ENCODE measurements around the gene FTO.

The FTO gene

GRCh38 chr16:53848950-53849349 is 145.0 kb downstream of the FTO start:
- Histone ChIP-seq H3K9me3 (ENCODE audit: low read length) (no peaks in the 10 kb centered on the region), H3K4me3 (ENCODE audit: low read depth in 1 of 2, low read length in 2 of 2) (no peak overlapping the region), H3K36me3 (ENCODE audit: insufficient read depth, low read length) (peaks cover 4% of the 10 kb centered on the region), H3K27ac (ENCODE audit: low read depth, low read length) (no peak overlapping the region), H3K9ac (ENCODE audit: low read length) (no peak overlapping the region), H3K27me3 (ENCODE audit: control insufficient read depth in 1 of 2, insufficient read depth in 2 of 2, low read length in 2 of 2) (no peaks in the 10 kb centered on the region), H3K4me1 (ENCODE audit: insufficient read depth, low read length) (peaks cover 6% of the 10 kb centered on the region)

DNA sequence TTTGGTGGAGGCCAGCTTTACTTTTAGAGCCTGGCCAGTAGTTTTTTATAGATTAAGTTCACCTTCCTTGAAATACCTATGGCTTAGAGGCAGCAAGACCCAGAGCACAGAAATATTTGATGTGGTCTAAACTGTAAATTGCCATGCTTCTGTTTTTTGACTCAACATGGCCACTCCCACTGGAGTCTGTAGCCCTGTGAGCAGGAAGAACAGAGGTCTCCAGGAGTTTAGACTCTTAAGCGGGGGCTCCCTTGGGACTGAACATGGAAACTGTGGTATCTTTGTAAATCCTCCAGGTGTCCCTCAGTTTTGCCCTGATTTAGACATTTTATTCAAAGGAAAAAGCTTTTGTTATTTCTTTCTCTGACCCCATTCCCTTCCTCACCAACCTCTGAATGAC is 145.6 kb downstream of the FTO start:
- Histone ChIP-seq H3K27me3 (ENCODE audit: control insufficient read depth in 1 of 2, insufficient read depth in 2 of 2, low read length in 2 of 2) (no peaks in the 10 kb centered on the region), H3K36me3 (ENCODE audit: insufficient read depth, low read length) (peaks cover 4% of the 10 kb centered on the region), H3K9ac (ENCODE audit: low read length) (no peak overlapping the region), H3K9me3 (ENCODE audit: low read length) (no peaks in the 10 kb centered on the region), H3K27ac (ENCODE audit: low read depth, low read length) (no peak overlapping the region), H3K4me3 (ENCODE audit: low read depth in 1 of 2, low read length in 2 of 2) (no peak overlapping the region), H3K4me1 (ENCODE audit: insufficient read depth, low read length) (peaks cover 6% of the 10 kb centered on the region)

- no peak overlapping the region for H3K27ac ChIP-seq (ENCODE audit: low read depth, low read length)
- no peak overlapping the region for H3K9ac ChIP-seq (ENCODE audit: low read length)
- no peaks in the 10 kb centered on the region for H3K9me3 ChIP-seq (ENCODE audit: low read length)
- H3K4me3 ChIP-seq (ENCODE audit: low read depth in 1 of 2, low read length in 2 of 2), result no peak overlapping the region
- peaks cover 6% of the 10 kb centered on the region for H3K4me1 ChIP-seq (ENCODE audit: insufficient read depth, low read length)
- H3K27me3 ChIP-seq (ENCODE audit: control insufficient read depth in 1 of 2, insufficient read depth in 2 of 2, low read length in 2 of 2), result no peaks in the 10 kb centered on the region
- peaks cover 4% of the 10 kb centered on the region for H3K36me3 ChIP-seq (ENCODE audit: insufficient read depth, low read length)
Observed at GRCh38 chr16:53849994-53850393, 146.0 kb downstream of the FTO start.

DNA sequence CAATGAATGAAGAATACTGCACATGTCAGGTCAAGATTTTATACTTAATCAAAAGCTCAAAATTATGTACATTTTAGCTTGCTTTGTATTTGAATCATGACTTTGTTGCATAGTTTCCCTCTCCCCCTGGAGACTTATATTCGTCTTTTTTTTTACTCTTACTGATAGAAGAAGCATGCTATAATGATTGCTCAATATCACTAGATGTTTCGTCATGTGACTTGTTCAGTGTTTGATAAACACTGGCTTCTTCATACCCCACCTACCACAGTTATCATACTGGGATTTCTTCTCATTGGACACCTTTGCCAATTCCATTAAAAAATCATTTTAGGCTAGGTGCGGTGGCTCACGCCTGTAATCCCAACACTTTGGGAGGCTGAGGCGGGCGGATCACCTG is 148.7 kb downstream of the FTO start:
- Histone ChIP-seq H3K36me3 (ENCODE audit: insufficient read depth, low read length) (no peaks in the 10 kb centered on the region), H3K9me3 (ENCODE audit: low read length) (no peaks in the 10 kb centered on the region), H3K27me3 (ENCODE audit: control insufficient read depth in 1 of 2, insufficient read depth in 2 of 2, low read length in 2 of 2) (no peaks in the 10 kb centered on the region), H3K4me3 (ENCODE audit: low read depth in 1 of 2, low read length in 2 of 2) (no peak overlapping the region), H3K9ac (ENCODE audit: low read length) (no peak overlapping the region), H3K4me1 (ENCODE audit: insufficient read depth, low read length) (peaks cover 6% of the 10 kb centered on the region), H3K27ac (ENCODE audit: low read depth, low read length) (no peak overlapping the region)

DNA sequence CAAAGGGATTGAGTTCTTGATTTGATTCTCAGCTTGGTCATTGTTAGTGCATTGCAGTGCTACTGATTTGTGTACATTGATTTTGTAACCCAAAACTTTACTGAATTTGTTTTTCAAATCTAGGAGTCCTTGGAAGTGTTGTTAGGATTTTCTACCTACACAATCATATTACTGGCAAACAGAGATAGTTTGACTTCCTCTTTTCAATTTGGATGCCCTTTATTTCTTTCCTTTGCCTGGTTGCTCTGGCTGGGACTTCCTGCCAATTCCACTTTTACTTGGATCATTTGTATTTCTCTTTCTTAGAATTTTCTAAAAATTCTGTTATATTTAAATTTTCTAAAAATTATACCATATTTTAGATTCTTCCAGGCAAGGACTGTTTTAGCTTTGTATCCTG is 151.1 kb downstream of the FTO start:
- Histone ChIP-seq H3K36me3 (ENCODE audit: insufficient read depth, low read length) (no peaks in the 10 kb centered on the region), H3K9me3 (ENCODE audit: low read length) (no peaks in the 10 kb centered on the region), H3K4me1 (ENCODE audit: insufficient read depth, low read length) (no peaks in the 10 kb centered on the region), H3K9ac (ENCODE audit: low read length) (no peak overlapping the region), H3K27ac (ENCODE audit: low read depth, low read length) (no peak overlapping the region), H3K4me3 (ENCODE audit: low read depth in 1 of 2, low read length in 2 of 2) (no peak overlapping the region), H3K27me3 (ENCODE audit: control insufficient read depth in 1 of 2, insufficient read depth in 2 of 2, low read length in 2 of 2) (no peaks in the 10 kb centered on the region)

DNA sequence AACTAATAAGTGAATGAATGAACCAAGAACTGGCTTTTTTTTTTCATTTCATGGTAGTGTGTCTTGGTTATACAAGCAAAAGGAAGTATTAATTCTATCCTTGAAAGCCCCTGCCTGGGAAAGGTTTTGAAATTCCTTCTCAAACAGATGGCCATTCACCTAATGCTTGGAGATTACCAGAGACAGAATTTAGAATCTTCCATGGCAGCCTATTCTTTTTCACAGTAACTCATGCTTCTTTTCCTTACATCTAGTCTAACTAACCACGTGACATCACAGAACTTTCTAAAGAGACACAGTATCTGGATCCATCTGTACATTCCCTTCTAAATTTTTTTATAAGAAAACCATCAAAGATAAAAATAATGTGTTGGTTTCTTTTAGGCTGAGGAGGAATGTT is 151.6 kb downstream of the FTO start:
- no peak overlapping the region for H3K27ac ChIP-seq (ENCODE audit: low read depth, low read length)
- no peaks in the 10 kb centered on the region for H3K9me3 ChIP-seq (ENCODE audit: low read length)
- no peaks in the 10 kb centered on the region for H3K27me3 ChIP-seq (ENCODE audit: control insufficient read depth in 1 of 2, insufficient read depth in 2 of 2, low read length in 2 of 2)
- H3K4me1 ChIP-seq (ENCODE audit: insufficient read depth, low read length), result no peaks in the 10 kb centered on the region
- no peak overlapping the region for H3K9ac ChIP-seq (ENCODE audit: low read length)
- H3K36me3 ChIP-seq (ENCODE audit: insufficient read depth, low read length), result no peaks in the 10 kb centered on the region
- H3K4me3 ChIP-seq (ENCODE audit: low read depth in 1 of 2, low read length in 2 of 2), result no peak overlapping the region

- H3K36me3 ChIP-seq (ENCODE audit: insufficient read depth, low read length), result no peaks in the 10 kb centered on the region
- no peaks in the 10 kb centered on the region for H3K27me3 ChIP-seq (ENCODE audit: control insufficient read depth in 1 of 2, insufficient read depth in 2 of 2, low read length in 2 of 2)
- no peak overlapping the region for H3K4me3 ChIP-seq (ENCODE audit: low read depth in 1 of 2, low read length in 2 of 2)
- H3K9ac ChIP-seq (ENCODE audit: low read length), result no peak overlapping the region
- H3K9me3 ChIP-seq (ENCODE audit: low read length), result no peaks in the 10 kb centered on the region
- no peak overlapping the region for H3K27ac ChIP-seq (ENCODE audit: low read depth, low read length)
- H3K4me1 ChIP-seq (ENCODE audit: insufficient read depth, low read length), result no peaks in the 10 kb centered on the region
Observed at GRCh38 chr16:53859995-53860540, 156.1 kb downstream of the FTO start.

- Histone ChIP-seq H3K9ac (ENCODE audit: low read length) (no peak overlapping the region), H3K9me3 (ENCODE audit: low read length) (no peaks in the 10 kb centered on the region), H3K27me3 (ENCODE audit: control insufficient read depth in 1 of 2, insufficient read depth in 2 of 2, low read length in 2 of 2) (no peaks in the 10 kb centered on the region), H3K36me3 (ENCODE audit: insufficient read depth, low read length) (no peaks in the 10 kb centered on the region), H3K27ac (ENCODE audit: low read depth, low read length) (no peak overlapping the region), H3K4me1 (ENCODE audit: insufficient read depth, low read length) (no peaks in the 10 kb centered on the region), H3K4me3 (ENCODE audit: low read depth in 1 of 2, low read length in 2 of 2) (no peak overlapping the region)
Observed at GRCh38 chr16:53863861-53864260, 159.9 kb downstream of the FTO start.

- H3K4me3 ChIP-seq (ENCODE audit: low read depth in 1 of 2, low read length in 2 of 2), result no peak overlapping the region
- H3K27me3 ChIP-seq (ENCODE audit: control insufficient read depth in 1 of 2, insufficient read depth in 2 of 2, low read length in 2 of 2), result no peaks in the 10 kb centered on the region
- no peaks in the 10 kb centered on the region for H3K4me1 ChIP-seq (ENCODE audit: insufficient read depth, low read length)
- H3K9ac ChIP-seq (ENCODE audit: low read length), result no peak overlapping the region
- H3K27ac ChIP-seq (ENCODE audit: low read depth, low read length), result no peak overlapping the region
- H3K36me3 ChIP-seq (ENCODE audit: insufficient read depth, low read length), result no peaks in the 10 kb centered on the region
- H3K9me3 ChIP-seq (ENCODE audit: low read length), result no peaks in the 10 kb centered on the region
Observed at GRCh38 chr16:53864819-53865493, 161.0 kb downstream of the FTO start.

- no peaks in the 10 kb centered on the region for H3K9me3 ChIP-seq (ENCODE audit: low read length)
- H3K27ac ChIP-seq (ENCODE audit: low read depth, low read length), result no peak overlapping the region
- no peaks in the 10 kb centered on the region for H3K36me3 ChIP-seq (ENCODE audit: insufficient read depth, low read length)
- H3K4me3 ChIP-seq (ENCODE audit: low read depth in 1 of 2, low read length in 2 of 2), result no peak overlapping the region
- H3K4me1 ChIP-seq (ENCODE audit: insufficient read depth, low read length), result no peaks in the 10 kb centered on the region
- H3K9ac ChIP-seq (ENCODE audit: low read length), result no peak overlapping the region
- no peaks in the 10 kb centered on the region for H3K27me3 ChIP-seq (ENCODE audit: control insufficient read depth in 1 of 2, insufficient read depth in 2 of 2, low read length in 2 of 2)
Observed at GRCh38 chr16:53865494-53865863, 161.5 kb downstream of the FTO start.

DNA sequence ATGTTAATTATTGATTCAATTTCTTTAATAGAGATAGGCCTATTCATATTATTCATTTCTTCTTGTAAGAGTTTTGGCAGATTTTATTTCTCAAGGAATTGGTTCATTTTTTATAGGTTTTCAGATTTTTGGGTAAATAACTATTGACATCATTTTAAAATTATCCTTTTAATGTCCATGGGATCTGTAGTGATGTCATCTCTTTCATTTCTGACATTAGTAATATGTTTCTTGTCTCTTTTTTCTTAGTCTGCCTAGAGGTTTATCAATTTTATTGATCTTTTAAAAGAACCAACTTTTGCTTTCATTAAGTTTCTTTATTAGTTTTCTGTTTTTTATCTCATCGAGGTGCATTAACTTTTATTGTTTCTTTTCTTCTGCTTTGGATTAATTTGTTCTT is 162.6 kb downstream of the FTO start:
- no peaks in the 10 kb centered on the region for H3K4me1 ChIP-seq (ENCODE audit: insufficient read depth, low read length)
- H3K27ac ChIP-seq (ENCODE audit: low read depth, low read length), result no peak overlapping the region
- H3K36me3 ChIP-seq (ENCODE audit: insufficient read depth, low read length), result no peaks in the 10 kb centered on the region
- H3K27me3 ChIP-seq (ENCODE audit: control insufficient read depth in 1 of 2, insufficient read depth in 2 of 2, low read length in 2 of 2), result no peaks in the 10 kb centered on the region
- H3K9ac ChIP-seq (ENCODE audit: low read length), result no peak overlapping the region
- no peaks in the 10 kb centered on the region for H3K9me3 ChIP-seq (ENCODE audit: low read length)
- H3K4me3 ChIP-seq (ENCODE audit: low read depth in 1 of 2, low read length in 2 of 2), result no peak overlapping the region

GRCh38 chr16:53870831-53871230 is 166.9 kb downstream of the FTO start:
- Histone ChIP-seq H3K9me3 (ENCODE audit: low read length) (no peaks in the 10 kb centered on the region), H3K36me3 (ENCODE audit: insufficient read depth, low read length) (peaks cover 12% of the 10 kb centered on the region), H3K4me3 (ENCODE audit: low read depth in 1 of 2, low read length in 2 of 2) (no peak overlapping the region), H3K9ac (ENCODE audit: low read length) (no peak overlapping the region), H3K27me3 (ENCODE audit: control insufficient read depth in 1 of 2, insufficient read depth in 2 of 2, low read length in 2 of 2) (no peaks in the 10 kb centered on the region), H3K27ac (ENCODE audit: low read depth, low read length) (no peak overlapping the region), H3K4me1 (ENCODE audit: insufficient read depth, low read length) (no peaks in the 10 kb centered on the region)
